ENCODE data around the gene TDRD7. TPM values are rescaled to one million over a fixed set of nuclear protein-coding genes. Genes with fewer than 3 reads are reported as not detected.

TDRD7 gene
- total and polyA plus RNA-seq, 9 of the 15 experiments (the other 6 are each of a cell fraction or from before 2014, with no cell fraction given), result 2.2 to 7.7 (median 5.2) TPM

GRCh38 chr9:97510797-97511654 is 99.1 kb downstream of the TDRD7 start:
- intact Hi-C loops (cut with micrococcal nuclease), result no loop called here
- FAIRE-seq (peak; percentile 56), ATAC-seq (peak; percentile 74), DNase-seq (ENCODE audit: extremely low read depth in 1 of 4, low spot score in 3 of 4) (peak in 3 of 4 experiments; percentile 31 to 69 (median 44))
- H3K27me3 ChIP-seq (ENCODE audit: control insufficient read depth in 2 of 2, insufficient read depth in 2 of 2, low read length in 2 of 2), result no peaks in the 10 kb centered on the region
- H3K4me2 ChIP-seq (ENCODE audit: insufficient read depth, low read length), result no peak overlapping the region; the same call in none of the 2 replicates
- no peak overlapping the region for H2AFZ ChIP-seq (ENCODE audit: low read depth, low read length)
- no peak overlapping the region for H3K27ac ChIP-seq (ENCODE audit: extremely low read depth, low read depth, low read length)
- H3K9me1 ChIP-seq (ENCODE audit: control insufficient read depth, insufficient read depth, low read length), result peaks cover 3% of the 10 kb centered on the region
- H3K4me3 ChIP-seq, result no peak overlapping the region
- H3K9me3 ChIP-seq (replicated peaks; ENCODE audit: control insufficient read depth, insufficient read depth, low read depth, low read length), result no peaks in the 10 kb centered on the region
- ChIA-PET POLR2A (interaction anchor here (0.7 to 2.1 kb wide), 8 partner anchors 8 to 213 kb away, joined by 3 to 10 read pairs (median 3); partner anchors contain the start of gene TMOD1), CTCF (ENCODE audit: low intra/inter-chr PET ratio) (no interaction called here)
- peaks cover 40% of the 10 kb centered on the region for H4K20me1 ChIP-seq (replicated peaks; ENCODE audit: control insufficient read depth, insufficient read depth, low read length)
- H3K4me1 ChIP-seq (replicated peaks in 1 of 2; ENCODE audit: control insufficient read depth in 2 of 2, insufficient read depth in 2 of 2, low read length in 2 of 2), result peaks cover 4 to 36% of the 10 kb centered on the region in 2 experiments; a peak in 4 of 5 replicates
- H3K9ac ChIP-seq (ENCODE audit: insufficient read depth in 1 of 2, low read depth in 2 of 2, low read length in 2 of 2), result peak overlapping the region in 1 of 2 experiments; percentile 11; a peak in 1 of 4 replicates
- H3K79me2 ChIP-seq (ENCODE audit: control insufficient read depth, insufficient read depth, low read length), result peaks cover 88% of the 10 kb centered on the region
- in situ Hi-C loops (cut with MboI), result no loop called here
- WGBS (ENCODE audit: insufficient coverage, low coverage, missing lambda C conversion rate), result 44% methylated on average over 10 of the region's 10 CpGs
- no TSS peak for BruUV-seq (replicated peaks)
- H3K36me3 ChIP-seq (ENCODE audit: control insufficient read depth, insufficient read depth, low read length), result peaks cover 42% of the 10 kb centered on the region
- TF ChIP-seq FOXP1 (CRISPR knock-in tag; IDR thresholded peaks at IDR 0.05) (0 out of 2 replicates have a peak, but pooled peaks have one; percentile 24), NEUROD1 (IDR thresholded peaks at IDR 0.05; ENCODE audit: borderline replicate concordance, low read depth, low read length, partially characterized antibody) (no peak), CC2D1A (IDR thresholded peaks at IDR 0.05) (no peak), STAT5A (IDR thresholded peaks at IDR 0.05; ENCODE audit: borderline replicate concordance, low read length) (peak; percentile 60; the same call in 1 of the 2 replicates), TAF7 (tag; IDR thresholded peaks at IDR 0.05) (no peak), CCNT2 (IDR thresholded peaks at IDR 0.05; ENCODE audit: borderline replicate concordance, extremely low read depth, insufficient read length, low read depth, low read length) (no peak), SOX6 (IDR thresholded peaks at IDR 0.05) (0 out of 2 replicates have a peak, but pooled peaks have one; percentile 11), ARID1B (IDR thresholded peaks at IDR 0.05) (peak; percentile 79), ZNF592 (IDR thresholded peaks at IDR 0.05) (0 out of 2 replicates have a peak, but pooled peaks have one; percentile 25), SMAD4 (CRISPR knock-in tag; conservative IDR thresholded peaks at IDR 0.05) (peak; percentile 93)
- TF ChIP-seq, protein P1, sequence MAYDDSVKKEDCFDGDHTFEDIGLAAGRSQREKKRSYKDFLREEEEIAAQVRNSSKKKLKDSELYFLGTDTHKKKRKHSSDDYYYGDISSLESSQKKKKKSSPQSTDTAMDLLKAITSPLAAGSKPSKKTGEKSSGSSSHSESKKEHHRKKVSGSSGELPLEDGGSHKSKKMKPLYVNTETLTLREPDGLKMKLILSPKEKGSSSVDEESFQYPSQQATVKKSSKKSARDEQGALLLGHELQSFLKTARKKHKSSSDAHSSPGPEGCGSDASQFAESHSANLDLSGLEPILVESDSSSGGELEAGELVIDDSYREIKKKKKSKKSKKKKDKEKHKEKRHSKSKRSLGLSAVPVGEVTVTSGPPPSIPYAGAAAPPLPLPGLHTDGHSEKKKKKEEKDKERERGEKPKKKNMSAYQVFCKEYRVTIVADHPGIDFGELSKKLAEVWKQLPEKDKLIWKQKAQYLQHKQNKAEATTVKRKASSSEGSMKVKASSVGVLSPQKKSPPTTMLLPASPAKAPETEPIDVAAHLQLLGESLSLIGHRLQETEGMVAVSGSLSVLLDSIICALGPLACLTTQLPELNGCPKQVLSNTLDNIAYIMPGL (CRISPR knock-in tag; IDR thresholded peaks at IDR 0.05), result no peak
- TF ChIP-seq, protein P2, sequence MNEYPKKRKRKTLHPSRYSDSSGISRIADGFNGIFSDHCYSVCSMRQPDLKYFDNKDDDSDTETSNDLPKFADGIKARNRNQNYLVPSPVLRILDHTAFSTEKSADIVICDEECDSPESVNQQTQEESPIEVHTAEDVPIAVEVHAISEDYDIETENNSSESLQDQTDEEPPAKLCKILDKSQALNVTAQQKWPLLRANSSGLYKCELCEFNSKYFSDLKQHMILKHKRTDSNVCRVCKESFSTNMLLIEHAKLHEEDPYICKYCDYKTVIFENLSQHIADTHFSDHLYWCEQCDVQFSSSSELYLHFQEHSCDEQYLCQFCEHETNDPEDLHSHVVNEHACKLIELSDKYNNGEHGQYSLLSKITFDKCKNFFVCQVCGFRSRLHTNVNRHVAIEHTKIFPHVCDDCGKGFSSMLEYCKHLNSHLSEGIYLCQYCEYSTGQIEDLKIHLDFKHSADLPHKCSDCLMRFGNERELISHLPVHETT (CRISPR knock-in tag; conservative IDR thresholded peaks at IDR 0.05 in 1 of 2, IDR thresholded peaks at IDR 0.05 in 1 of 2), result peak in 1 of 2 experiments; percentile 51; a peak in 1 of 4 replicates

All from K562 (cell line).